ENCODE measurements around the gene SCP2.

GRCh38 chr1:52970149-52970548 is 43.1 kb downstream of the SCP2 start:
- no peak for TF ChIP-seq CTCF (IDR thresholded peaks at IDR 0.05)
- TF ChIP-seq ZFX (IDR thresholded peaks at IDR 0.05; ENCODE audit: borderline replicate concordance) = no peak

Data from 22Rv1 (cell line).